ENCODE measurements around the gene NSL1. TPM values are rescaled to one million over a fixed set of nuclear protein-coding genes. Genes with fewer than 3 reads are reported as not detected.

NSL1 gene
- total RNA-seq, 1 donor from 2014 or later, result 42.1 TPM

DNA sequence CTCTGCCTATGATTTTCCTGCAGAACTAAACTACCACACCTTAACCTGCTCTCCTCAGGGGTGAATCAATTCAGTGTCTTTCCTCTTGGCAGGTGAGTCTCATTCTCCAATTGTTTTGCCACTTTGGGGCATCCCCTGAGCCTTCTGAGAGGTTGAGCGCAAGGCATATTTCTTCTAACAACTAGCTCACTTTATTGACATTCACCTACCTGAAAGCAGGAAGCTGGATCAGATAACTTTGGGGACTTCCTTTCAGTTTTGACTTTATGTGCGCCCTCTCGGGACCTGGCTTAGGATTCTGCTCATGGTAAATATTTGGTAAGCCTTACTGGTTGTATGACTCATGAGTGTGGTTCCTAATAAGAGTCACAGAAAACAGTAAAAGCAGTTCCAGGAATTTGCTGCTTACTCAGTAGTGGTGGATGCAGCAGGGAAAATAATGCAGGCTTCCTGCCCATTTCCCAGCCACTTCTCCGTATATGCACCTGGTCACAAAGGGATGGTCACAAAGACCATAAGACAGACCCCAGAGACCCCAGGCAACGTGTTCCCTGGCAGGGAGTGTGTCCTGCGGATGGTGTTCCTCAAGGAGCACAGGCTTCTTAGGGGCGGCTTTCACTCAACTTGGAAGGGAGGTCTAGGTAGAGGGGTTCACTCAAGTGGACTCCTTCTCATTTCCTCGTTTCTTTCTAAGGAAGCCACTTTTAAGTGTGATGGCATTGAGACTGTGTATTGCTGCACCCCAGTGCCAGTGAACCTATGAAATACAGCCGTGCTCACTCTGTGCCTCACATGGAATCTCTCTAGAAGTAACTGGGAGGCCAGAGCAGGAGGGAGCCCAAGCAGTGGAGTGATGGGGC is 70.0 kb downstream of the NSL1 start:
- no peak for DNase-seq (ENCODE audit: extremely low spot score, unreplicated experiment)
- H3K4me3 Mint-ChIP-seq, result no peak overlapping the region
- peaks cover 4% of the 10 kb centered on the region for H3K27me3 Mint-ChIP-seq
- H3K36me3 Mint-ChIP-seq, result peaks cover 9% of the 10 kb centered on the region
- TF ChIP-seq CTCF (conservative IDR thresholded peaks at IDR 0.05), result no peak
- H3K9me3 Mint-ChIP-seq, result no peaks in the 10 kb centered on the region
- no peak overlapping the region for H3K27ac Mint-ChIP-seq
- no peaks in the 10 kb centered on the region for H3K4me1 Mint-ChIP-seq (ENCODE audit: unreplicated experiment)

DNA sequence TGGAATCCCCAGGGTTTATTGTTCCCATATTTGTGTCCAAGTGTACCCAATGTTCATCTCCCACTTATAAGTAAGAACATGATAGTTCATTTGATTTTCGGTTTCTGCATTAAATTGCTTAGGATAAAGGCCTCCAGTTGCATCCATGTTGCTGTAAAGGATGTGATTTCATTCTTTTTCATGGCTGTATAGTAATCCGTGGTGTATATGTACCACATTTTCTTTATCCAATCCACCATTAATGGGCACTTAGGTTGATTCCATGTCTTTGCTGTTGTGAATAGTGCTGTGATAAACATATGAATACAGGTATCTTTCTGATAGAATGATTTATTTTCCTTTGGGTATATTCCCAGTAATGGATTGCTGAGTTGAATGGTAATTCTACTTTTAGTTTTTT is 71.9 kb downstream of the NSL1 start:
- H3K27me3 Mint-ChIP-seq, result peaks cover 12% of the 10 kb centered on the region
- H3K4me3 Mint-ChIP-seq, result no peak overlapping the region
- no peak overlapping the region for H3K27ac Mint-ChIP-seq

DNA sequence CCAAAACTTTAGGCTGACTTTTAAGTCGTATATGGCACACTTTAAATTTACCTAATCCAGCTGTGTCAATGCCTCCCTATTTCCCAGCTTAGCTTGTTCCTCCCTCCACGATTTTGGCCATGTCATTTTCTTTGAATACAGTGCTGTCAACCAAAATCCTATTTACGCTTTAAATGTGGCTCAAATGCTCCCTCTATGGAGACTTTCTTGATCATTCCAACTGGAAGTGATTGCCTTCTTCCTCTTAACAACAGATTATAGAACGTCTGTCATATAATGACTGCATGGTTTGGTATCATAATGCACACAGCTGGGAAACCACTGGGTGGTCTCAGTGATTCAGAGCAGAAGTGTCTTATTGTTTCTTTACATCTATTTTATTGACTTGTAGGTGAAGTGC is 73.1 kb downstream of the NSL1 start:
- H3K27me3 Mint-ChIP-seq, result peaks cover 13% of the 10 kb centered on the region
- no peak overlapping the region for H3K27ac Mint-ChIP-seq
- H3K4me3 Mint-ChIP-seq, result no peak overlapping the region
- DNase-seq (ENCODE audit: extremely low spot score, unreplicated experiment), result no peak
- H3K4me1 Mint-ChIP-seq (ENCODE audit: unreplicated experiment), result no peaks in the 10 kb centered on the region
- H3K36me3 Mint-ChIP-seq, result peaks cover 2% of the 10 kb centered on the region
- no peaks in the 10 kb centered on the region for H3K9me3 Mint-ChIP-seq
- TF ChIP-seq CTCF (conservative IDR thresholded peaks at IDR 0.05), result no peak

More for the DNA sequence above, 71.9 kb downstream of the NSL1 start:
- no peak for DNase-seq (ENCODE audit: extremely low spot score, unreplicated experiment)
- peaks cover 7% of the 10 kb centered on the region for H3K36me3 Mint-ChIP-seq
- H3K9me3 Mint-ChIP-seq, result no peaks in the 10 kb centered on the region
- no peak for TF ChIP-seq CTCF (conservative IDR thresholded peaks at IDR 0.05)
- H3K4me1 Mint-ChIP-seq (ENCODE audit: unreplicated experiment), result no peaks in the 10 kb centered on the region

DNA sequence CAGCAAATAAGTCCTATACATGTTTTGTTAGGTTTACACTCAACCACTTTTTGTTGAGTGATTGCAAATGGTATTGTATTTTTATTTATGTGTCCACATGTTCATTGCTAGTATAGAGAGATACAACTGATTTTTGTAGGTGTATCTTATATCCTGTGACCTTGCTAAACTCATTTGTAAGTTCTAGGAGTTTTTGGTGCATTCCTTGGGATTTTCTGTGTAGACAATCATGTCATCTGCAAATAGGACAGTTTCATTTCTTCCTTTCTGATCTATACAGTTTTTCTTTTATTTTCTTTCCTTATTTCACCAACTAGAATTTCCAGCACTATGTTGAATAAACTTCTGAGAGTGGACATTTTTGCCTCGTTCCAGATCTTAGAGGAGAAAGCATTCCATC is 75.4 kb downstream of the NSL1 start:
- Mint-ChIP-seq H3K27ac (no peak overlapping the region), H3K36me3 (no peaks in the 10 kb centered on the region), H3K9me3 (no peaks in the 10 kb centered on the region), H3K4me1 (ENCODE audit: unreplicated experiment) (no peaks in the 10 kb centered on the region), H3K4me3 (no peak overlapping the region), H3K27me3 (peaks cover 18% of the 10 kb centered on the region)
- no peak for TF ChIP-seq CTCF (conservative IDR thresholded peaks at IDR 0.05)
- no peak for DNase-seq (ENCODE audit: extremely low spot score, unreplicated experiment)

- H3K27me3 Mint-ChIP-seq, result peaks cover 25% of the 10 kb centered on the region
- no peak overlapping the region for H3K27ac Mint-ChIP-seq
- no peak overlapping the region for H3K4me3 Mint-ChIP-seq
- no peaks in the 10 kb centered on the region for H3K36me3 Mint-ChIP-seq
- no peak for DNase-seq (ENCODE audit: extremely low spot score, unreplicated experiment)
- TF ChIP-seq CTCF (conservative IDR thresholded peaks at IDR 0.05), result no peak
- no peaks in the 10 kb centered on the region for H3K9me3 Mint-ChIP-seq
- no peaks in the 10 kb centered on the region for H3K4me1 Mint-ChIP-seq (ENCODE audit: unreplicated experiment)
Measured at GRCh38 chr1:212713465-212714136, 78.0 kb downstream of the NSL1 start.
